Retinal pigment epithelial cell (primary cell): ENCODE data around the gene ZNF778.

Experiments
- DNase-seq: peaks from one replicate; pipeline ENCODE4 v3.0.0-alpha.2; 2010; ENCODE audit warnings: low read depth
- H3K4me3 ChIP-seq: 2 replicates; pipeline ENCODE4 v1.5.1; 2011; ENCODE audit warnings: mild to moderate bottlenecking, low read length, control low read depth, moderate library complexity
- CTCF ChIP-seq: conservative IDR thresholded peaks from 2 replicates; pipeline ENCODE4 v1.5.1; 2011; ENCODE audit warnings: low read depth, low read length, control low read depth, inconsistent platforms

The ZNF778 gene

GRCh38 chr16:89176717-89177116 is 40.8 kb upstream of the ZNF778 start:
- DNase-seq = no peak
- TF ChIP-seq CTCF = no peak
- no peak overlapping the region for H3K4me3 ChIP-seq

GRCh38 chr16:89177501-89177900 is 40.0 kb upstream of the ZNF778 start:
- no peak for DNase-seq
- no peak for TF ChIP-seq CTCF
- no peak overlapping the region for H3K4me3 ChIP-seq

- no peak for DNase-seq
- TF ChIP-seq CTCF = no peak
- H3K4me3 ChIP-seq = no peak overlapping the region
Measured at GRCh38 chr16:89178453-89179147, 38.9 kb upstream of the ZNF778 start.

- no peak for DNase-seq
- no peak overlapping the region for H3K4me3 ChIP-seq
- TF ChIP-seq CTCF = no peak
Measured at GRCh38 chr16:89179148-89179484, 38.4 kb upstream of the ZNF778 start.

GRCh38 chr16:89179656-89180315 is 37.7 kb upstream of the ZNF778 start:
- H3K4me3 ChIP-seq = no peak overlapping the region
- TF ChIP-seq CTCF = no peak
- DNase-seq = no peak

- TF ChIP-seq CTCF = no peak
- no peak overlapping the region for H3K4me3 ChIP-seq
- no peak for DNase-seq
Measured at GRCh38 chr16:89183463-89183862, 34.0 kb upstream of the ZNF778 start.
